ENCODE results near the gene MSMP.
A peak's percentile ranks its signal among the peaks of the same experiment; 100 is the strongest.

Gene MSMP

DNA sequence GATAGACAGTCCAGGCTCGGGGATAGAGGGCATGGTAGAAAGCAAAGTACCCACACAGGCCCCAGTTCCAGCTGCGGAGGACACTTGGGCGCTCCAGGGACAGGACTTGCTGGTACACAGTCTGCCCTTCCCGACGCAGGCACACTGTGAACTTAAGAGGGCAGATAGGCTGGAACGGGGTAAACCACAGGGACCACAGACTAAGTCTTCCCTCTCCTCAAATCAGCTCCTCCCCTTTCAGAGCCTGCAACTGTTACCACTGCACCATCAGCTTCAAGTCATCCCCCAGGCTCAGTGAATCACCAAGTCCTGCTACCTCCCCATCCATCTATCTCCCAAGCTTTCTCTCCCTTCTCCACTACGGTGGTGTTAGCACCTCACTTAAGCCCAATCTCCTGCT, 12.3 kb downstream of the MSMP start:
- no peak for DNase-seq

DNA sequence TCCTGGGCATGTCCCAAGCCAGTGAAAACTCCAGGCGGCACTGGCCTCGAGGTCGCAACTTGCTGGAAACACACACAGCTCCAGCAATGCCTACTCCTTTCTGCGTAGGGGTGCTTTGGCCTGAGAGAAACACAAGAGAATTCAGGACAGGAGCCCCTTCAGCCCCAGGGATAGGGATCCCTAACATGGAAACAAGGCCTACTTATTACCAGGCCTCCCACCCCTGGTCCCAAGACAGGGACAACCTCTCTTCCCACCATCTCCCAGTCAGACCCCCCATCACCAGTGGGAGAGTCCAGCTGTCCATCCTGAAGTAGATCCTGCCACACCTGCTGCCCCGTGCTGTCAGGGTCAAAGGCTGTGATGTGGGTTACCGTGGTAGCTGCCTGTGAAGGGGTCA, 13.8 kb downstream of the MSMP start:
- no peak for DNase-seq

DNA sequence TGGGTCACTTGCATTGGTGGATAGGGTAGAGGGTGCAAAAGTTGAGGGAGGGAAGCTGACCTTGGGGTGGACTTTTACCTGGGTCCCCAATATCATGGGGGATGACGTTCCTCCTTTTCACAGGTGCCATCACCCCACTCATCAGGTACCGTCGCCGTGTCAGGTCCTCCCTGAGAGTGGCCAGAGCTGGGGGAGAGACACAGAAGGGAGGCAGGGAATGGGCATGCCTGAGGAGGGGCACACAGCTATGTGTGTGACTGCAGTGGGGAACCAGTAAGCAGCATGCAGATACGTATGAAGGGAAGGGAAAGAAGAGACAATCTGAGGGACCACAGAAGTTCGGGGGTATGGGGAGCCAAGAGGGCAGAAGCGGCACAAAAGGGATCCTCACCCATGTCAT, 15.2 kb downstream of the MSMP start:
- DNase-seq: no peak

DNA sequence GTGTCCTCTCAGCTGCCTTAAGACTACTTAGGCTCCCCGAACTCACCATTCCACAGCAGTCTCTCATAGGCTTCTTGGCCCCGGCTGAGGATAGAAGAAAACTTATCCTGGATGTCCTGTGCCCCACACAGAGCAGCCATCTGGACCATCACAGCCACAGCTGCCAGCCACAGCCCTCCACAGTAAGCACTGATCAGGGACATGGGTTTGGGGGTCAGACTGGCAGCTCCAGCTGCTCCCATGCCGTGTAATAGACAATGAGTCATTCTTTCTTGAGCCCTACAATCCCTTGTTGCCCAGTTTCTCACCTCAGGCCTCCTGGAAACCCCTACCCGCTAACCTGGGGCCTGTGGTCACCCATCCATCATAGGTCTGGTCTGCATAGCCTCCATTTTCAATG, 15.9 kb downstream of the MSMP start:
- DNase-seq: no peak

DNA sequence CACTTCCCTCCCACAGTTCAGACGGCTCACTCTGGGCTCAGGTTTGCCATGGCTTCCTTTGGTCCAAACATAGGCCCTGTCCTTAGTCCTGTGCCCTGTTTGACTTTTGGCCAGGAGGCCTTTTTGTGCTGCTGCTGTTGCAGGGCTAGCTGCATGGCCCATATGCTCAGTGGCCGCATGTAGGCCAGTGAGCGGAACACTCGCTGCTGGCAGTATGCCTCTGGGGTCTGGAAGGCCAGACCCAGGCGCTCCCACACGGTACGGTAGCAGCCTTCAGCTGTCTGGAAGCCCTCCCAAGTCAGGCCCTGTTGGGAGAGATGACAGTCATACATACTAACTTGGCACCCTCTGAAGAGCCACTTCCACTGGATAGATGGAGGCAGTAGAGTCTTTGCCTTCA, 16.9 kb downstream of the MSMP start:
- DNase-seq: no peak

DNA sequence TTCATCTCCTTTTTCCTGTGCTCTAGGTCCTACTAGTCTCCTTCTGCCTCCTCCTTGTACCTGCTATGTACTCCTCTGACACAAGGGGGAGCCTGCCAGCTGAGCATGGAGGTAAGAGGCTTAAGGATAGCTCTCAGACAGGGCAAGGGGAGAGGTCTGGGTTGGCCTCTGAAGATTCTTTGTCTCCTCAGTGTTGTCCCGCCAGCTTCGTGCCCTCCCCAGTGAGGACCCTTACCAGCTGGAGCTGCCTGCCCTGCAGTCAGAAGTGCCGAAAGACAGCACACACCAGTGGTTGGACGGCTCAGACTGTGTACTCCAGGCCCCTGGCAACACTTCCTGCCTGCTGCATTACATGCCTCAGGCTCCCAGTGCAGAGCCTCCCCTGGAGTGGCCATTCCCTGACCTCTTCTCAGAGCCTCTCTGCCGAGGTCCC, 17.9 kb downstream of the MSMP start:
- peak; percentile 25 for DNase-seq

DNA sequence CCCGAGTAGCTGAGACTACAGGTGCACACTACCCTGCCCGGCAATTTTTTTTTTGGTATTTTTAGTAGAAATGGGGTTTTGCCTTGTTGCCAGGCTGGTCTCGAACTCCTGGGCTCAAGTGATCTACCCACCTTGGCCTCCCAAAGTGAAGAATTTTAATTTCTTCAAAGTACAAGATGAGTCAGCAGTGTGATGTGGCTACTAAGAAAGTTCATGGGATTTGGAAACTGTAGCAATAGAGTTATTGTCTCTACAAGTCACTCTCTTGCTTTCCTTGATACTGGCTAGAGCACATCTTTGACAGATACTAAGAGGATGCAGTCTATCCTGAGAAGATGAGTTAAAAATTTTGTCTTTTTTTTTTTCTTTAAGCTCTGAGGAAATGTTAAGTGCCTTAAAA, 20.0 kb downstream of the MSMP start:
- no peak for DNase-seq

DNA sequence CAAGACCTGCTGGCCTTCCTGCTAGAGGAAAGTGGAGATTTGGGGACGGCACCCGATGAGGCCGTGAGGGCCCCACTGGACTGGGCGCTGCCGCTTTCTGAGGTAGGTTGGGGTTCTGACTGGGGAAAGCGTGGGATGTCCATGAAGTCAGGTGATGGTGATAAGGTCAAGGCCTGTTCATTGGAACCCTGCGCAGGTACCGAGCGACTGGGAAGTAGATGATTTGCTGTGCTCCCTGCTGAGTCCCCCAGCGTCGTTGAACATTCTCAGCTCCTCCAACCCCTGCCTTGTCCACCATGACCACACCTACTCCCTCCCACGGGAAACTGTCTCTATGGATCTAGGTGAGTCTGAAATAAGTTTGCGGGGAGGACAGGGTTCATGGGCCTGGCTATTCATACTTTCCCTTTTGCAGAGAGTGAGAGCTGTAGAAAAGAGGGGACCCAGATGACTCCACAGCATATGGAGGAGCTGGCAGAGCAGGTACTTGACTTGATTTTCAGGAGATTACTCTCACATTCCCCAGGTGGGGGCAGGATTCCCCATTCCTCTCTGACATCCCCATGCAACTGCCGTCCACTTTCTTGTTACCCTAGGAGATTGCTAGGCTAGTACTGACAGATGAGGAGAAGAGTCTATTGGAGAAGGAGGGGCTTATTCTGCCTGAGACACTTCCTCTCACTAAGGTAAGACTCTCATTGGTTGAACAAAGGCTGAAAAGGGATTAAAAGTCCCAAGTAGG, 21.1 kb downstream of the MSMP start:
- DNase-seq: peak; percentile 48

DNA sequence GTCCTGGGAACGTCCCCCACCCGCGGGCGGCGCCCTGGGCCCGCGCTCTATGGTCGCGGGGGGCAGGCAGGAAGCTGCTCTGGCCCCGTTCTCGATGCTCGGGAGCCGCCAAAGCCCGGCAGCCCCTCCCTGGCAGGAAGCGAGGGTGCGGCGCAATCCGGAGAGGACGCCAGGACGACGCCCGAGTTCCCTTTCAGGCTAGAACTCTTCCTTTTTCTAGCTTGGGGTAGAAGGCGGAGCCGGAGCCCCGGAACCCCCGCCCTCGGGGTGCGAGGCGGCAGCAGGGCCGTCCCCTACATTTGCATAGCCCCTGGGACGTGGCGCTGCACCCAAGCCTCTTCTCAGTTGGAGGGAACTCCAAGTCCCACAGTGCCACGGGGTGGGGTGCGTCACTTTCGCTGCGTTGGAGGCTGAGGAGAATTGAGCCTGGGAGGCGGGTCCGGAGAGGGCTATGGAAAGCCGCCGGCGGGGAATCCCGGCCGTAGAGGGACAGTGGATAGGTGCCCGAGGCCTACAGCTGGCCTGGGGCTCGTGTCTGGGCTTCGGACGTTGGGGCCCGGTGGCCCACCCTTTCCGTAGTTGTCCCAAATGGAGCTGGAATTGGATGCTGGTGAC, 21.8 kb downstream of the MSMP start, which contains the start of the genes CREB3 and TLN1:
Gene CREB3 (plus strand): TSS at position 482 of the 615 bp plus-strand sequence. CDS start 107 bp downstream, at position 589.
Gene TLN1 (minus strand): TSS at position 11 of the 615 bp plus-strand sequence. CDS start 6,501 bp downstream, outside the sequence.
- DNase-seq: peak; percentile 97

DNA sequence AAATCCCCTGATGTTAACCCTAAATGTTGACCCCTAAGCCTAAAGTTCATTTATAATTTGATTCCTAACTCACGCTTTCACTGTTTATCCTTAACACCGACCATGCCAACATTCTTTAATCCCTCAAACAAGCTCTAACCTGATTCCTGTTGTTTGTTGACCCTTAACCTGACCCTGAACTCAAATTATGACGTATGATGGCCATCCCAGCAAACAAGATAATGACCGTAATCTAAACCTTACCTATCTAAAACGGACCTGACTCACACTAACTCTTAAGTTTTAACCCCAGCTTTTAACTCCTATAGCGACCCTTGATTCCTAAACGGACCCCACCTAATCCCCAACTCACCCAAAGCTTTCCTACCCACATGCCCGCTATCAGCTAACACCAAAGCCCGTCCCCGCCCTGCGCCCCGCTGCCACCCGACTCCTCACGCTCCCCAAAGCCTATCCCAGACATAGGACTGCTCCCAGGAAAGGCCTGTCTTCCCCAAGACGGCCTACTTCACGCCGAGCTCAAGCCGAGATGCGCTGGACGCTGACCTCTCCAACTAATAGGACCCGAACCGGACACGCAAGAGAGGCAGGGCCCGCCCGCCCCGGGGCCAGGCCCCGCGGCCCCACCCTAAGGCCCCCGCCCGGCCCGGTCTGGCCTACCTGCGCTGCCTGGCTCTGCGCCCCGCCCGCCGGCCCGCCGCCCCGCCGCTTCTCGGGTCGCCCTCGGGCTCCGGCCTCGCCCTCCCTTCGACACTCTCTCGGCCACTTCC, 22.5 kb downstream of the MSMP start:
- no peak for DNase-seq

DNA sequence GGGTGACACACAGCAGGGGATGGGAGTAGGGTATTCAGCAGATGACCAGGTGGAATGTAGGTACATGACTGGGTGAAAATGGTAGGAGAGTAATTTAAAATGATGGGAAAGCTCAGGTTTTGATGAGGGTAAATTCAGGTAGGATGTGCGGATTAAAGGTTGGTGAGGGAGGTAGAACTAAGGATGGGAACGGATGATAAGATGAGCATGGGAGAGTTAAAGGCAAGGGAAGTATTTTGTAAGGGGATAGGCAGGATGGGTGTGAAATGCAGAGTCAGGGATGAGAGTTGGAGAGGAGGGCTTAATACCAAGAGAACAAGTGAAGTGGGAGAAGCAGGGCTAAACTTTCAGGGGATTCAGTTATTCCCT, 23.6 kb downstream of the MSMP start:
- DNase-seq: no peak

DNA sequence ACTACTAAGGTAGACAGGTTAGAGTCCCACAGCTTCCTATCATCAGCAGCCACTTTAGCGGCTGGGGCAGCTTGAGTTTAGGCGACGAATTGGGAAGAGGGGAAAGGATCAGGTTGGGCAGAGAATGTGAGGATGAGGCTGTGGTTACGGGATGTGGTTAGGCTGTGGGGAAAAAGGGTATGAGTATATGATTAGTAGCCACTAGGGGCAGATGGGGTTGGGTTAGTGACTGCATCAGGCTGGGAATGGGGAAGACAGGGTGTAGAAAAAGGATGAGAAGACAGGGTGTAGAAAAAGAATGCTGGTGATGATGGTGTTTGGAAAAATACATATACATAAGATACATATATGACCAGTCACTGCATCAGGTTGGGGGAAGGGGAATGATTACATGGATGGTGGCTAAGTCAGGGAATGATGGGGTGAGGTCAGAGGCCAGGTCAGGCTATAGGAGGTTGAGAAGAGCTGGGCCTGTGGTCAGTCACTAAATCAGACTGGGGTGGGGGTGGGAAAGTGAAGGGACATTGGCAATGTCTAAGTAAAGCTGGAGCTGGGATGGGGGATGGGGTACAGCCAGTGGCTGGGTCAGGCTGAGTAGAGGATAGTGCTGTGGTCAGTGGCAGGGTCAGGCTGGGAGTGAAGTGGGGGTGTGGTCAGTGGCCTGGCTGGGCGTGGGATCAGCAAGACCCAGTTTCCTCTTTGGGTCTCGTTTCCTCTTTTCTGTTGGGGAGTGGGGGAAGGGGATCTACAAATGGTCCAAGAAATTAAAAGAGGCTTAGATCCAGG, 24.2 kb downstream of the MSMP start:
- DNase-seq: peak; percentile 15

DNA sequence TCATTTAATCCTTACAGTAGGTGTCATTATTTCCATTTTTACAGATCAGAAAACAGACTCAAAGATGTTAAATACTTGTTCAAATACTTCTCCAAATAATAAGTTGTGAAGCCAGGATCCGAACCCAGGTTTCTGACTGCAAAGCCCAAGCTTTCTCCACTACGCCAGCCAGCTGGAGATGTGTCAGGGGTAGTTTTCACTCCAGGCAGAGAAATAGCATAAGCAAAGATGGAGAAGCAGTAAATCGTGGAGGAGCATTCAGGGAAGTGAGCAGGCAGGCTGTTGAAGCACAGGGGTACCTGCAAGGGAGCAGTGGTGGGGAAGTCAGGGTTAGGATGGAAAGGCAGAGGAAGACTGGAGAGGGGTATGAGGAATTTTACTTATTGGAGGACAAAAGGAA, 25.0 kb downstream of the MSMP start:
- DNase-seq: no peak

DNA sequence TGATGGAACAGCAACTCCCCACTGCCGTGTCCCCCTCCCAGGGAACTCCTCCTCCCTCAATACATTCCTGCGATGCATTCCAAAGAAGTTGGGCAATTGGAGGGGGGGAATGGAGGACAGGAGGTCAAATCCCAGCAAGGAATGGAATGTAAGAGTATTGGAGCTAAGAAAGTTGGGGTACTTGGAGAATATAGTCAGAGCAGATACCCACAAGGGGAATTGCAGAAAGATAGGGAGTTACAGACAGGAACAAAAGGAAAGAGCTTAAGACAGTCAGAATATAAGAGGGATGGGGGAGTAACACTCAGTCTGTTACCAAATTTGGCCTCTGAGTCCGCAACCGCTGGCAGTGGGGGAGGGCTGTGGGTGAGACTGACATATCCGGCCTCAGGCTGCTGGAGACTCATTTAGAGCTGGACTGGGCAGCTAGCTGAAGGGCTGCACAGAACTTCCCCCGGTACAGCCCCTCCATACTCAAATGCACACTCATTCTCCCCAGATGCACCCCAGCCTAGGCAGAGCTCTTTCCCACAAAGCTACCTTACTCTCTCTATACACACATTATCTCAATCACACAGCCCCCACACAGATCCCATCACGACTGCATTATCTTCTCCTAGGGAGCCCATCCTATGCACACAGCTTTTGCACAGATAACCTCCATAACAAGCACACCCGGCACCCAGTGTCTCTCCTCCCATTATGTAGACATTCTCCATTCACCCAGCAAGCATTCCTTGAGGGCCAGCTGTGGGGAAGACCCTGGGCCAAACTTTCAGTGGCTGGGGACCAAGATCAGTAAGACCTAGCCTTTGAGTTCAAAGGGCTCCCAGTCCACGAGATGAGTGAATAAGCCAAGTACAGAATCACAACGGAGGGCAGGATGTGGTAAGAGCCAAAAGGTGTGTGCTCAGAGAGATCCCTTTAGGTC, 25.8 kb downstream of the MSMP start:
- no peak for DNase-seq

DNA sequence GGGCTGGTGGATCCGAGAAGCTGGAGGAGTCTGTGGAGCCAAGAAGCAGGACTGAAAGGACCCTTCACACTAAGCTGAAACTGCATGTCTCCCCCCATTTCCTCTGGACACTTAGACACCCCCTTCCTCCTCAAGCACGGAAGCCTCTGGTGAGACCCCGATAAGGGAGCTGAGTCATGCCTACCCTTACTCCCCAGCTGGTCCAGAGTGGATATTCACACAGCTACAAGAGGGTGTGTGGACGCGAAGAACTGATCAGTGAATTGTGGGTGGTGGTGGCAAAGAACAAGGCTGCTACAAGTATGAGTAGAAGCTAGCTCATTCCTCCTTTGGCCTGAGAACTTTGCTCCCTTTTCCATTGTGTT, 26.4 kb downstream of the MSMP start:
- no peak for DNase-seq

DNA sequence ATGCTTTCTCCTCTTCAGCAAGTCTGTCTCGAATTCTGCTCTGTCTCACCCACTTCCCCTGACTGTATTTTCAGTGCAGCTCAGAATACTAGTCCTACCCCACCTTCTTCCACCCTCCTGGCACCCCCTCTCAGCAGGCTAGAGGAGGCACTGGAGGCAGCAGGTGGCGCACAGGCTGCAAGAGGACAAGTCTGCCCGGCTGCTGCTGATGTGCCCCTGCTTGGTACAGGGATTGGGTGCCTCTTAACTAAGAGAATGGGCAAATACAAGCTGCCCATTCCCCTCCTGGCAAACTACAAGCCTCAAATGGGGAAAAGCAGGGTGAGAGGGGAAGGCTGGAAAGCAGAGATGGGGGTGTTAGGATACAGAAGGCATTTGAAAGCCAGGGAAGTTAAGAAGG, 27.1 kb downstream of the MSMP start:
- no peak for DNase-seq

DNA sequence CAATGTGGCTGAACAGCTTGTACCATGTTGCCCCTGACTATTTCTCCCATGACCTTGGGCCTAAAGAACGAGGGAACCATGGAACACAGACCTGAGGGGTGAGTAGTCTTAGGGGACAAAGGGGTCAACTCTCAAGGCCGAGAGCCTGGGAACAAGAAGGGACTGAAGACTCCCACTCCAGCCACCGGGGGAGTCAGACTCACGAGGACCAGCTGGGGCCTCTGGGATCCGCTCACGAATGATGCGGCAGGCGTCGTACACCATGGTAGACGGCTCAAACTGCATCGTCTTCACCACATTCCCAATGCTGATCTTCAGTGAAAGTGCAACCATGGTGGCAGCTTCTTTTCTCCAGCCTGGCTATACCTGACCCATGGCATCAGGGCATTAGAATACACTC, 28.7 kb downstream of the MSMP start:
- no peak for DNase-seq

DNA sequence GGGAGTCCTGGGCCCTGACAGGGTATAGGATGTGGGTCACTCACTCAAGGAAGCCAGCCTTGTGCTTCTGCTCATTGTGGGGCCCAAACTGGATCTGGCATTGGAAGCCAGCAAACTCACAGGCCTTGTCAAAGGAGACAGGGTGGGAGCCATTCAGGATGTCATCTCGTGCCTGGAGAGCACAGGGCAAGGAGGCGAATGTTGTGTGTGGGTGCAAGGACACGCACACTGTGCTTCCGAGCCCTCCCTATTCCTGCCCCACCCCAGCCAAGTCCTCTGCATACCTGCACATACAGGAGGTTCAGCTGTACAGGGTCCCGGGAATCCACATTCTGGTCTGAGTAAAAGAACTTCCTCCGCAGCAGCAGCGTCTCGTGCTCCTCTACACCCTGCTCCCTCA, 30.2 kb downstream of the MSMP start:
- DNase-seq: no peak

DNA sequence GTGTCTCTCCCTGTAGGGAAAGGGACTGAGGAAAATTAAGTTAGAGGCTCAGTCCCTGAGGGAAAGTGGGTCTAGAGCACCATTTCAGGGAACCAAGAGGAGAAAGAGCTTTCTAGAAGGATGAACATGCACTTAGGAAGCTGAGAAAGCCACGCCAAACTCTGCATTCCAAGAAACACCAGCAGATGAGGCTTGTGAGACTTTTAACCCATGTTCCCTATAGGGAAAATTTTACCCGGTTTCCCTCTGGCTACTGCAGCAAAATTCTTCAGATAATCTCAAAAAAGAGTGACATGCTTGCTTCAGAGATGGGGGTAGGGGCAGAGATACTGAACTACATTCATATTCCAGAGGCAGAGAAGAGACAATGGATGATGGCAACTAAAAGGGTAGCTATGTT, 30.6 kb downstream of the MSMP start:
- no peak for DNase-seq

DNA sequence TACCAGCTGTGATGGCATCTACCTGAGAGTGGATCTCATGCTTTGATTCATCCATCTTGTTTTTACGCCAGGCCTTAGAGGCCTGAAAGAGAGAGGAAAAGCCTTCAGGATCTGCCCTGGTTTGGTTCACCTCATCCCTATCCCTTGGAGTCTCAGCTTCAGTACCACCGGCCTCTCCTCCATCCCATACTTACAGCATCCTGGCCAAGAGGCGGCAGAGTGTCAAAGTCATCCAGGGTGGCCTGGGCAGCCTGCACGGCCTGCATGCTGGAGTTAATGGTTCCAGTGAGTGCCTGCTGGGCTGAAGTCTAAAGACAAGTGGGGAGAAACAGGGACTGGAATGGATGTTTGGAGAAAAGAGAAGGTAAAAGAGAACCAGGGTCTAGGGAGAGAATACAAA, 34.5 kb downstream of the MSMP start:
- no peak for DNase-seq

DNA sequence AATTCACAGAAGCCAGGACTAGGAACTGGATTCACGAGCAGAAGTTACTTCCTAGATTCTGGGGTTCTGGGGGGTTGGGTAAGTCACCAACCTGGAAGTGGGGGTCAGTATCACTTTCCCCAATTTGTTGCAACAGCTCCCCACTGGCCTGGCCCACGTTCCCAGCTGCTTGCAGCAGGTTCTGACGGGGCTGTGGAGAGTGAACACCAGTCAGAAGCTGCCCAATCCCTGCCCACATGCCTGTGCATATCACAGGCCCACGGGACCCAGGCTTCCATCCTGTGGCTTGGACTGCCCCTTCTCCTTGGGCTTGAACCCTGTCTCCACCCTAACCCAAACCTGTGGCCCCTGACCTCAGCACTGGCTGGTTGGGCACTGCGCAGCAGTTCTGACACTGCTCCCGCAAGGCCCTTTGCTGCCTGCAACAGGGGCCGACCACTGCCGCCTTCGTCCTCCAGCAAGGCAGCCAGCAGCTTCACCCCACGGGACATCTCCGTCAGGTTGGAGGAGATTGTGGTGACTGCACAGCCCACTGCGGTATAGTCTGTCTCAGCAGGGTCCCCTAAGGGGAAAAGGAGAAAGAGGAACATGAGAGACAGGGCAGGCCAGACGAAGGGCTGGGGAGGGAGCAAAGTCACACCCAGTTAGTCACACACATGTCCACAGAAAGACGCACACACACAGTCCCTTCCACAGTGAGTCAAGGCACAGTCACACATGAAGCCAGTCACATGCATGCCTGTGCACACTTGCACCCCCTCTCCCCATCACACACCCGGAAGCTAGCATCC, 35.2 kb downstream of the MSMP start:
- no peak for DNase-seq

Data from COR-L47 (cell line).